ELR (cell line): ENCODE results near the gene MICAL1.
"Not testable (repeated sequence)": the region's sequence is repeated elsewhere in the genome, so short reads cannot be mapped to it uniquely, and the experiment has no call there.

Experiments
- DNase-seq: peaks from one replicate; pipeline ENCODE4 v3.0.0-alpha.2; 2015; ENCODE audit warnings: low read depth

The MICAL1 gene

DNA sequence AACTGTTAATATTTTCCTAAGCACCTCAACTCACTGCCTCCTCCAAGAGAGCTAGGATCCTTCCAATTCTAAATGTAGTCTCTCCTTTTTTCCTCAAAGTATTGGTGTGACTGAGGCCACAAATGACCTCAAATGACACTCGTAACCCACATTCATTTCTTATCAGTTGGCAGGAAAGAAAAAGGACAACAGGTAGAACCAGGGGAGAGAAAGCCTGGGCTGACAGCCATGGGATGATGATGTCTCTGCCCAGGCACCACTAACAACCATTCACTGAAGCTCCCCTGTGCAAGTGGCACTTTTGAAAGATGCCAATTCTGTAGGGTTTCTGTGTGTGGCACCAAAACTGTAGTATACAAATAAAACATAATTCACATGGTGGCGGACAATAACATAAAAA lies 20.1 kb upstream of the MICAL1 start:
- DNase-seq, result no peak

DNA sequence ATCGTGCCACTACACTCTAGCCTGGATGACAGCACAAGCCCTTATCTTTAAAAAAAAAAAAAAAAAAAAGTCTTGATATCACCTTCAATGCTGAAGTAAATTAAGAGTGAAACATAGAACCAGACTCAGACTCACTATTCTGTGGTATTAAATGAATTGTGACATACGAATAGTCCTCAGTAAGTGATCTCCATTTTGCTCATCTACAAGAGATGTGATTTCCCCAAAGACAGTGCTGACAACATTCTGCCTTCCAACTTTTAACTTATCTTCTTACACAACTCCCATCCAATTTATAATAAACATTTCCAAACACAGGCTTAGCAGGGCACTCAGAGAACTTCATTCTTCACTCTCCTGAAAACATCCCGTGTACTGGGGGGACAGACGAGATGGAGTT lies 19.4 kb upstream of the MICAL1 start:
- no peak for DNase-seq

DNA sequence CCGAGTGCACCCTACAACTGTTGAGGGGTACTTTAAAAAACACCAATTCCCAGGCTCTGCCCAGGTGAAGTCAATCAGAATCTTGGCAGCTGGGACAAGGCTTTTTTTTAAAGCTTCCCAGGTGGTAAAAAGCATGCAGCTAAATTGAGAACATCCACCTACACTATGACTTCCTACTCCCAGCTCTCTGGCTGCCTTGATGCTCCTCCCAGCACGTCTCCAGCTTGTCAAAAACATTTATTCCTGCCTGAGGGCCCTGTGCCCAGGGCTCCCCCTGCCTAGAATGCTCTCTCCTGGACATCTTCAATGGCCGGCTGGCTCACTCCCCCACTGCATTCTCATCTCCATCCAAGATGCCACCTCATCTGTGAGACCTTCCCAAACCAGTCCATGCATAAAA lies 17.5 kb upstream of the MICAL1 start:
- DNase-seq, result no peak

DNA sequence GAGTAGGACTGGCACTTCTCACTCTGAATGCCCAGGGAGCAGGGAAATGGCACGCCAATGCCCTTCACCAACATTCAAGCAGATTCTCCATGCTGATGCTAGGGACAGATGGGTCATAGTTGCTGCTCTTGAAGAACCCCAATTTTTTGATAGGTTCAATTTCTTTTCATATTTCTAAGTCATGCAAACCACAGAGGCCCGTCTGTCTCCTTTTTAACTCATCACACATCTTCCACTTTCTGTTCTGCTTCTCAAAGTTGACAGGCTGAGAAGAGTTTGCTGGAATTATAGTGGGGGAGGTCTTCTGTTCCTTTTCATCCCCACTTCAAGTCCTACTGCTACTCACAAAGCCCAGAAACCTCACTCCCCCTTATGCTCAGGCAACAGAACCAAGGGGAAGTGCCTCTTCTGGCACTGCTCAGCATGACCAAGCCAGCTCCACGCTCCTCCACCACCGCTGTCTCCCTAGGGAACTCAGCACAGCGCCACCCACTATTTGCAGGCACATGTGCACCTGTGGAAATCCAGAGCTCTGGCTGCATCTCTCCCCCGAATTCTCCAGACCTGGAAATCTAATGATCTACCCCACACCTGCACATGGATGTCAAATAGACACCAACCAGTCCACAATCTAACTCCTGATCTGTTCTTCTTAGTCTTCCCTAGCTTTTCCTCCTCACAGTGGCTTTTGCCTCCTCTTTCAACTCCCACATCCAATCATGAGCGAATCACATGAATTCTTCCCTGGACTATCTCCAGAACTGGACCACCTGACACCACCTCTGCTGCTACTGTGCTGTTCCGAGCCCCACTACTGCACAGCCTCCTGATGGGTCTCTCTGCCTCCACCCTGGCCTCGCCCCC lies 16.8 kb upstream of the MICAL1 start:
- no peak for DNase-seq

DNA sequence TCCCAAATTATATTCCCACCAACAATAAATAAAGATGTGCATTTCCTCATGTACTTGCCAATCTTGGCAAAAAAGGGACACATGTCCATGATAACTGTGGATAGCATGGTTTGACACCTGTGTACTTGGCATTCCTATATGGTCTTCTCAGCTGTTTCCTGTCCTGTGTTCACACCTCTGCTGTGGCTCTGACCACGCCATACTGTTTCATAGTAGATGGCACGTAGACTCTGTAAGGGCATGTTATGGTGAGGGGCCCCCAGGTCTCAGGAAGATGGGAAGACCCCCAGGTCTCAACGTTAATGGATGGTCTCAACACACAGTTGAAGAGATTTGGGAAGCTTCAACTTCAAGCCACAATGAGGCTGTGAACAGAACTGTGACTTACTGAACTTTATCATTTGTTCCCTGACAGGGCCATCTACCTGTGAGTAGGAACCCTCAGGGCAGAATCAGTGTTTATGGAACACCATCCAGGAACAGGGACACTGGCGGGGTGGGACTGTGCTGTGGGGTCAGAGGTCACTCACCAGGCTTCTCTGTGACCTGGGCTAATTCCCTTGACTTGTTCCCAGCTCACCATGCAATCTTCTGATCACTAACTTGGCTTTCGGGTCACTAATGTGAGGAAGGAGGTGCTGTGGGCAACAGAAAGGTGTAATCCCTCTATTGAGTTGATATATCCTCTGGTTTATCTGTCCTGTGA lies 15.7 kb upstream of the MICAL1 start:
- no peak for DNase-seq

DNA sequence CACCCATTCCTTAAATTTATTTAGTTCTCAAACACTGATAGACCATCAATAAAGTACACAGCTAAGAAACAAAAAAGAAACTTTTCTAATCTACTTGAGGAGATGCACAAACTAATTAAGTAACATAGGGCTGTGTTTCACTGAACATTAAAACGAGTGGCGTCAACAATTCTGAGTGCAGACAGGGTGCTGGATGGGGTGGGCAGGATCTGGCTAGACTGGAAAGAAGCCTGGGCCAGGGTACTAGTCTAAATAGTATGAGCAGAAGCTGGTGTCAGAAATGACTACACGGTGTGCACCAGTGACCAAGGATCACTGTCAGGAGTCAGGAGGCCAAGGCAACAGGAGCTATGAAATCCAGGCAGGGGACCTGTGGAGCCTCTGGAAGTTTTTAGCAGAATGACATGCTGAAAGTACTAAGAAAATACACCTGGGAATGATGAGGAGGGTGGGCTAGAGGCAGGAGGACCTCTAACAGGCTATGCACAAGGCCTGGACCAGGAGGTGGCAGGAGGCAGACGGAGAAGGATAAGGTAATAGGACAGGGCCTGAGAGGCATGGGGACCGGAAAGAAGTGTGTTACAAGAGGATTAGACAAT lies 14.1 kb upstream of the MICAL1 start:
- no peak for DNase-seq

DNA sequence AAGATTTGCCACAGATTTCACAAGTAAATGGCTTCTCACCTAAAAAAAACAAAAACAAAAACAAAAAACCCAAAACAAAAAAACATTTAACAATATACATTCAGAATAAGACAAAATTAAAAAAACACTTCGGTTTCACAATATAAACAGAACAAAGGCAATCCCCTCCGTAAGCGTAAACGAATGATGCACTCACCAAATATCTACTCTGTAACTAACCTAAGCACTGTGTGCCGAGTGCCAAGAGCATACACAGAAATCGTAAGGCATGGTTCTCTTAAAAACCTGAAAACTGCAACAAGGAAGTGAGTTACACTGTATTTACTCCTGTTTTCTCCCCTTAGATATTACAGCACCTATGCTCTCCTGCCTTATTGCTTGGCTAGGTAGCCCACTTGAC lies 12.1 kb upstream of the MICAL1 start:
- no peak for DNase-seq

DNA sequence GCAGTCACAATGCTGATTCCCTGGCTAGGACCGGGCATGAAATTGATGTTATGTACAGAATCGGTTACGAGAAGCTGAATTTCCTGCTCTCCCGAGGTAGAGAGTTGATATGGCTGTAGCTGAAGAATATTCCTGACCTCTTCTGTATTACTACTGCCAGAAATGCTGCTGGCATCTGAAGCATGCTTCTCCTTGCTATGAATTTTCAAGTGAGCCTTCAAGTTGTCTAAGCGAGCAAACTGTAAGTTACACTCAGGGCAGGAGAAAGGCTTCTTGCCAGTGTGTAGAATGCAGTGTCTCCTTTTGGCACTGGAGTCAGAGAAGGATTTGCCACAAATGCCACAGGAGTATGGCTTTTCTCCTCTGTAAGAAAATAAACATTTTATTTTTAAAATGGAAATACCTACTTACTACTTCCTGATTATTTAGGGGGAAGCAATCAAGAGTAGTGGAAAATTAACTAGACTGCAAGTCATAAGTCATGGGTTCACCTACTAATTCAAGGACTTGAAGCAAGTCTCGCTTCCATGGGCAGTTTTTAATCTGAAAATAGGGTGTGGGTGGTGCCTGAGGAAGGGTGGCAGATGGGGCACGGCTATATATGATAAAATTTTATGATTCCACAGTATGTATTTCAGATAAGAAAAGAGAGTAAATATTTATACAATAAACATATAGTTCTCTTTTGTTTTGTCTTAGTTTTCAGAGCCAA lies 10.8 kb upstream of the MICAL1 start:
- DNase-seq, result no peak

DNA sequence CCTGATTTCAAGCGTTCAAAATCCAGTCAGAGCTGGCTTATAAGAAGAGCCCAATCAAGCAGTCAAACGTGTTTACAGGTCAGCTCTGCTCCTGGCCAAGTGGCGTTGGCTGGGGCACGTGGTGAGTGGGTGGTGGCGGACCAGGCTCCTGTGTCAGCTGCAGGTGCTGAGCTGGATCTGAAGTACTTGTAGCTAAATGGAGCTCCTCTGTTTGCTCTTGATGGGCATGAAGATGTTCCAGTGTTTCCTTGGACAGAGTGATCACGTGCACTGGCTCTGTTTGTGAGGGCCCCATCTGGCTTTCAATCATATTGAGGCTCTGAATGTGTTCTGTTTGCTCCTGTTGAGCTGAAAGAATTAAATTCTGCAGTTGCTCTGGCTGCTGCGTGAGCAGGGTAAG lies 10.2 kb upstream of the MICAL1 start:
- no peak for DNase-seq

DNA sequence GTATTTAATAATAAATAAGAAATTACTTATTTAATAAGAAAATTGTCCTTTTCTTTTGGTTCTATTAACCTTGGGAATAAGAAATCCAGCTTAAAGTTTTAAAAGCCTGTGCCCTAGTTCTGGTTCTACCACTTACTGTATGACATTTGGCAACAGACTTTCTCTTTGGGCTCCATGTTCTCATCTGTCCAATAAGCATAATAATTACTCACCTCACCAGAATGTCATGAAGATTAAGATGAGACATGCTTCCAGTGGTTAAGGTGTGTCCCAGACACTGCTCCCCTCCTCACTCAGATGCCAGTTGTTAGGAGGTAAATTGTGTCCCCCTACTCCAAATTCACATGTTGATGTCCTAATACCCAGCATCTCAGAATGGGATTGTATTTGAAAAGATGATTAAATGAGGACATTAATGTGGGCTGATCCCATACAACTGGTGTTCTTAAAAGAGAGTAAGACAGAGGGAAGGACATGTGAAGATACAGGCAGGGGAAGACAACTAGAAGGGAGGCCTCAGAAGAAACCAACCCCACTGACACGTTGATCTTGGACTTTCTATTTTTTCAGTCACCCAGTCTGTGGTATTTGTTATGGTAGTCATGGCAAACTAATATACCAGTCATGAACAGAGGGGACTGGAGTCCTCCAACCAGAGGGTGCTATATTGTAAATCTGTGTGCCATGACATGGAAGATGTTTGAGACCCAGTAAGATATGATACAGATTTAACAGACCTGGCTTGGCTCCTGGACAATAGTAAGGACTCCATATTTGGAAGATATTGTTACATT lies 6.4 kb upstream of the MICAL1 start:
- peak; percentile 29 for DNase-seq

DNA sequence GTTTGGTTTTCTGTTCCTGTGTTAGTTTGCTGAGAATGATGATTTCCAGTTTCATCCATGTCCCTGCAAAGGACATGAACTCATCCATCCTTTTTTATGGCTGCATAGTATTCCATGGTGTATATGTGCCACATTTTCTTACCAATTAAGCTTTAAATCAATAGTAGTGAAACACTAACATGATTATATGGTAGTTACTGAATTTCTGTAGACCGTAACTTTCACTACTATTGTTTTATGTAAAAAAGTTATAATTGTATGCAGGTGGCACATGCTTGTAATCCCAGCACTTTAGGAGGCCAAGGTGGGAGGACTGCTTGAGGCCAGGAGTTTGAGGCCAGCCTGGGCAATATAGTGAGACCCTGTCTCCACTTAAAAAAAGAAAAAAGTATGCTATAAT lies 5.6 kb upstream of the MICAL1 start:
- DNase-seq, result not testable (repeated sequence)

DNA sequence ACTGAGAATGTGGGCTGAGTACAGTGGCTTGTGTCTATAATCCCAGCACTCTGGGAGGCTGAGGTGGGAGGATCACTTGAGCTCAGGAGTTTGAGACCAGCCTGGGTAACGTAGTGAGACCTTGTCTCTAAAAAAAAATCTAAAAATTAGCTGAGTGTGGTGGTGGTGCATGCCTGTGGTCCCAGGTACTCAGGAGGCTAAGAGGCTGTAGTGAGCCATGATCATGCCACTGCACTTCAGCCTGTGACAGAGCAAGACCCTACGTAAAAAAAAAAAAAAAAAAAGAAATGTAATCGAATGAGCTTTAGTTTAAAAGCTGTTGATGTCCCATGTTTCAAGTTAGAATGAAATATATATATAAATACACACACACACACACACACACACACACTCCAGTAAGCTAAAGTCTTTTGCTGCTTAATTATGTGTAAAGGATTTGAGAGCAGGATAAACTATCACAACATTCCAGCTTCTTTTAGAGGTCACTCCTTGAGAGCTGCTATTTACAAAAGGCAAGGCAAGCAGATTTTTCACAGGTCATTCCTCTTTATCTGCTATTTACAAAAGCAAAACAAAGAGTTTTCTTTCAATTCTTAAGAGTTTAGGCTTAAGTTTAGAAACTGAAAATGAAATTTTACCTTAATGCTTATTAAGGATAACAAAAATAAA lies 4.7 kb upstream of the MICAL1 start:
- no peak for DNase-seq

DNA sequence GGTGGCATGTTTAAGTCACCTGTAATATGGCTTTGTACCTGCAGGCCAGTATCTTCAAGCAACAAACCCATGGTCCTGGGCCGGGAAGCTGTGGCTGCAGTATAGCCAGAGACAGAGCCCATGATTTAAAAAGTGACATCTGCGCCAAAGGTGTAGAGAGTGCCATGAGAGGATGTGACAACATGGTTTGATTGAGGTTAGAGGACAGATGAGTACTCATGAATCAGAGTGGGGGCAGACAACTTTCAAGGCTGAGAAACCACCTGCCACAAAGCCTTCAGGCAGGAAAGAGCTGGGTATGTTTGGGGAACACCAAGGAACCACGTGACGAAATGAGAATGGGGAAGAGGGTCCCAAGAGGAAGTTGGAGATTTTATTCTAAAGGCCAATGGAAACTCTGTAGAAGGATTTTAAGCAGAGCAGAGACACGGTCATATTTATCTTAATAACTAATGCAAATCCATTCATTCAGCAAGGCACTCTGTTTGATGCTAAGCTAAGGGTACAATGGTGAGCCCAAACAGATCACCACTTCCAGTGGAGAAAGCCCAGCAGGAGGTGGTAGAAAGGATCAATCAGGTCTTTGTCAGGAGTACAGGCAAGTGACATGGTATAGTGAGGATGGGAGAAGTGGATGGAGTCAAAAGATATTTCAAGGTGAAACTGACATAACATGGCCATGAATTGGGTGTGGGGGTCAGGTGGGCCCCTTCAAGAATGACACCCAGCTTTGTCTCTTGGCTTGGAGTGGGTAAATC lies 3.4 kb upstream of the MICAL1 start:
- DNase-seq, result no peak

DNA sequence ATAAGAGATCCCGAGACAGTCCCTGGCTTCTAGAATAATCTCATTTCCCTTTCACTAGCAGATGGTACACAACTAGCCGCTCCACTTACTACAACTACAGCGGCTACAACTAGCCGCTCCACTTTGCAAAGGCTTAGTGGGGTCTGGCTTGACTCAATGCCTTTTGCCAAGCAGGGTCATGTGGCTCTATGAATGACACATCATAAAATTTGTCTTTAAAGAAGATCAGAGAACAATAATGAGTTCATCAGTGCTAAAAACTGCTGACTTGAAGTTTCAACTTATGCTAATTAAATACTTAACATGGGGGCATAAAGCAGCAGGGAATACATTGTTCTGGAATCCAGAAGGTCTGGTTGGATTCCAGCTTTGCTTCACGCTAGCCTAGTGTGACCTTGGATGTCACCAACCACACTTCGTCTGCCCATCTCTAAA lies 2.0 kb upstream of the MICAL1 start:
- peak; percentile 35 for DNase-seq

DNA sequence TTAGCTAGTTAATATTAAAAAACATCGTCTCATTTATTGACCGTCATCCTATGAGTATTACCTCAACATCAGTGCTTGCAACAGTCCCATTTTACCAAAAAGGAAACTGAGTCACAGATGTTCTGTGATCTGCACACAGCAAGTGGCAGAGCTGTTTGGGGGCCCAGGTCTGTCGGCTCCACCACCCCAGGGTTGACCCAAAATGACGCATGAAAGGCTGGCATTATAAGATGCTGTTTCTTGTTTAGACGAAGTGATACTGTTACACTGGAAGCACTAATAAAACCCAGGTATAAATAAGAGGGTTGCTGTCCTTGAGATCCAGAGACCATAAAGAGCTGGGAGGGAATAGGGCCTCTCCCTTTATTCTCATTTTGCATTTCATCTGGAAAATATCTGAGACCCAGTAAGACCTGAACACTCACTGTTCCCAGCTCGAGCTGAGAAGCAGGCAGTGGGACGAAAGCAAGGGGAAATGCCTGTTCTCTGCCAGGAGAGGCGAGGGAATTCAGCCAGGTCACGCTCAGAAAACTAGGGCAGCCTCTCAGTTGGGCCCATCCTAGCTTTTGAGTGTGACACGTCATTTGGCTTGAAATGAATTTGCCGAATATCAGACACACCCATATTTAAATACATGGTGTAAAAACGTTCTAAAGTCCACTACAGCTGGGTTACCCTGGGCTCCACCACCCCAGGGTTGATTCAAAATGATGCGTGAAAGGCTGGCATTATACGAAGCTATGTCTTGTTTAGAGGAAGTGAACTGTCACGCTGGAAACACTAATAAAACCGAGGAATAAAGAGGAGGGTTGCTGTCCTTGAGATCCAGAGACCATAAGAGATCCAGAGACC lies 1.4 kb upstream of the MICAL1 start:
- peak; percentile 64 for DNase-seq

DNA sequence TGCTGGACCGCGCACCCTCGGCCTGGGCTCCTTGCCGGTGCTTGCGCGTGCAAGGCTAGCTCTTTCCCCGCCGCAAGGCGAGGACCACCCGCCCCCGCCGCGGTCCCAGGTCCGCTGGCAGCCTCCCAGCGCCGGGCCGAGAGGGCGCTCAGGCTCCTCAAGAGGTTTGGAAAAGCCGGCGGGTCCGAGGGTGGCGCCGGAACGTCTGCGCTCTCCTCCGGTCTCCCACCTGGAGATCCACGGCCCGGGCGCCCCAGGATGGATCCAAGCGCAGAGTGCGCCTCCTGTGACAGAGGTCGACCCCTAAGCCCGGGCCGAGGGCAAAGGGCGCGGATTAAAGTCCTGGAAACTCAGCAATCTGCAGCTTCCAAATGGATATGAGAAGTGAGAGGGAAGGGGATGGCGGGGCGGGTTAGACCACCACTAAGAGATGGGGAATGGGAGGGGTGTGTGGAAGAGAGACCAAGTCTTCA lies 575 bp upstream of the MICAL1 start:
- DNase-seq, result no peak

DNA sequence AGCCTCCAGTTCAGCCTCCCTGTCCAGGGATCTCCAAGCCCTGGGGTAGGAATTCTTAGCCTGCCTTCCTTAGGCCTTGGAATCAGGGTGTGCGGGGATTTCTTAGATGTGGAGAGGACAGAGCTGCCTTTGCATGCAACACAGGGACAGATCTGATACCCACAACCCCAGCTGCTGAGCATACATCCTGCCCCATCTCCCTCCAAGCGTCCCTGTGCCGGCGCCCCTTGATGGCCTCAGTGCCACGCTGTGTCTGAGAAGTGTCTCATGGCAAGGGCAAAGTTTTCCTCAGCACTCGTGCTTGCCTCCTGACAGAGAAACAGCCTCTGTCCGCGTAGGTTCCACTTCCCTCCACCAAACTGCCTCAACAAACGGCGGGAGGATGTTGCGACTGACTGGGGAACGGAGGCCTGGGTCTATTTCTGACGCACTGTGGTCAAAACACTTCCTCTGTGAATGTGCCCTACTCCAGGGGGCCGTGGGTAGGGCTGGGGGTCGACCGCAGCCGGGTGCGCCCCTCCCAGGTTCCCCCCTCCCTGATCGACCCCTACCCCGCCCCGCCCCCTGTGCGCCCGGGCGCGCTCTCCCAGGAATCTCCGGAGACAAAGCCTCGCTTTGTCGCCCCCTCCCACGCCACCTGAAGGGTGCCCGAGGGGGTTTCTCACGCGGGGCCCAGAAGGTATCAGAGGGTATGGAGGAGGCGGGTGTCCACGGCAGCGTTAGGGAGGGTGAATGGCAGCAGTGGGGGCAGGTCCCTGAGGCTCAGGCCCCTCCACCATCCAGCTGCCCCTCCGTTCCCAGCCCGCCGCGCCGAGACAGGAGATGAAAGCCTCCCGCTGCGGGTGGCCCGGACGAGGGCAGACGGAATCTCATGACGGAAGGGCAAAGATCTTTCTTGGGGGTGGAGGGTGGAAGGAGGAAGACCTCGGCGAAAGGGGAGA lies 806 bp downstream of the MICAL1 start:
- DNase-seq, result peak; percentile 28
